NCI-H187 treated with DMSO at 0.1 percent for 48 hours (cell line): Measurements from ENCODE around the gene FBXO31.
"Not testable (repeated sequence)": the region's sequence is repeated elsewhere in the genome, so short reads cannot be mapped to it uniquely, and the experiment has no call there.

Experiments
- DNase-seq: peaks from one replicate; lab custom pipeline; 2025; lab: John Stamatoyannopoulos, UW

FBXO31 gene

DNA sequence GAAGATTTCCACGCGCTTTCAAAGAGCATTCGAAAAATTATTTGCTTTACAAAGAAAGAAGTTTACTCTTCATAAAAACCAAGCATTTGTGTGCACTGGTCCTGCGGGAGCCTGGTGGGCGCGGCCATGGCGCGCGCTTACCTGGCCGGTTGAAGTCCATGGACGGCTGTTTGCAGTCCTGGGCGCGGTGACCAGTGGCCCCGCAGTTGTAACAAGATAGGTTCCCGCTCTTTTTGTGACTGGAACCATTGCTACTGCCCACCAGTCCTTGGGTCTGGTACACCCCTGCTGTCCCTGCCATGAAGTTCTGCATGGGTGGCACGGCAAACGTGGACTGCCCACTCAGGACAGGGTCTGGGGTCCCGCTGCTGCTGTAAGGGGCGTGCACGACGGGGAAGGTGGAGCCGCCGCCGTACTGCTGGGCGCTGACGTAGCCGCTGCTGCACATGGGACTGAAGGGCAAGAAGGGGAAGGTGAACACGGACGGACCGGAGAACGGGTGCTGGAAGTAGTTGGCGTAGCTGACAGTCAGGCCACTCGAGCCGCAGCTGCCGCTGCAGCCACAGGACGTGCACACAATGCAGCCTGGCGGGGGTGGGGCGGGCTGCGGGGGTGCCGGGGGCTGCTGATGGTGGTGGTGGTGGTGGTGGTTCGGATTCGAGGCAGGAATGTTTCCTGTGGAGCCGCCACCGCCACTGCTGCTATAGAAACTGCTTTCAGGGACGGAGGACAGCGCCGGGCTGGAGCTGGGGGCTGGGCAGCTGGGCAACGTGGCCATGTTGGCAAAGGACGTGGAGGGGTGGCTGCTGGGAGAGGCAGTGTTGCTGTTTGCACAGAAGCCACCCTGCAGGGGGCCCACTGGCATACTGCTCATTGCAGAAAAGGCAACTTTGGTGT is 28.0 kb upstream of the FBXO31 start:
- no peak for DNase-seq

DNA sequence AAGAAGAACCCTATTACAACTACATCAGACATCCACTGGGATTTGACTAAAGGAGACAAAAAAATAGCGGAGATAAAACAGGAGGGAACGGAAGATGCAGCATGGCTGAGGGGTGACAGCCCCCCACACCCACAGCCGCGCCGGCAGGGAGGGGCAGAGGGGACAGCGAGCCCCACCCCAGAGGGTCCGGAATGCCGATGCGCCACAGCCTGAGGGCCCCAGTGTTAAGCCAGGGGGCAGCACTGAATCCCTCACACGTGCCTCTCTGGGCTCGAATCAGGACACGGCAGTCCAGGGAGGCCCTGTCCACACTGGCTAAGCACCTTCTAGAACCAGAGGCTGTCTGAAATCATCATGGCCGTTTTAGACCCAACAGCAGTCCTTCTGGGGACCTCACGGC is 27.4 kb upstream of the FBXO31 start:
- no peak for DNase-seq

DNA sequence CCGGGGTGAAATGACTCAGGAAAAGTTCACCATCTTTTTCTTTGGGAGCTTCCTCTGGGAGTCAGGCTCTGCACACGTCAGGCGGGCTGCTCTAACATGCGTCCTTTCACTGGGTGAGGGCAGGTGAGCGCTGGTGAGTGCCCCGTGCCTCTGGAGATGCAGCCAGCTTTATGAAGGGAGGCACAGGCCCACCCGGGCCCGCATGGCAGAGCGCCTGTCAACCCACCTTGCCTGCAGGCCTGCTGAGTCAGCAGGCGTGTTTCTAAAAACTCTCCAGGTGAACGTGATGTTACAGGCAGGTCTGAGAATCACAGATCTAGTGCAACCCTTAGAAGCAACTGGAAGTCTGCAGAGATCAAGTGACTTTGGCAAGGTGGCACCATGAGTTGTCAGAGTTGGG is 27.0 kb upstream of the FBXO31 start:
- DNase-seq, result no peak

DNA sequence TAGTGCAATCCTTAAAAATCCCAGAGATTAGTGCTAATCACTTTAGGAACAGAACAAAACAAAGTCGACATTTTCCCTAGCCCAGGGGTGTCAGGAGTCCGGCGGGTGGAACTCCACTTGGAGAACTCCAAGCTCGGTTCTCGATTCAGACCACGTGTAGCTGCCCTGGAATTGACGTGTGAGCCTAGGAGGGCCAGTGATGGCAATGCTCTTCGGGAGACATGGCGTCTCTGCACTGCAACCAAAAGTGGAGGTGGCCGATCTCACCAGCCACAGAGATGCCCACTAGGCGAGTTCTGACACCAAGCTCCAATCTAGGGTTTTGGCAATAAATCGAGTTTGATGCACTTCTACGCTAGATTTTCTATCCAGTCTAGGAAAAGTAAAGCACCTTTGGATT is 26.2 kb upstream of the FBXO31 start:
- DNase-seq, result no peak

DNA sequence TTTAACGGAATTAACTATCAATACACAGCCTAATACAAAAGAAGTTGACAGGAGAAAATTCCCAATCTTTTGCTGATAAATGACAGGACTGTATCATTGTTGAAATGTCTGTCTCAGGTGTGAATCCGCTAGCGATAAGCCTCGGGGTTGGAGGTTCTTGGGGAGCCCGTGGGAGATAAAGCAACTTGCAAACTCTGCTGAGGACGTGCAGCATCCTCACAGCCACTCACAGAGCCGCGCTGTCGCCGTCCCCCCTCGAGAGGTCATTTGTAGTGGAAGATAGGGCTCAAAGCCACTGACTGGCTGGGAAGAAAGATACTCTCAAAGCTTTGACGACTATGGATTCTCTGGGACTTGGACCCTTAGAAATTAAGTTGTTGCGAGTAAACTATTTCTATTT is 25.6 kb upstream of the FBXO31 start:
- DNase-seq, result no peak

DNA sequence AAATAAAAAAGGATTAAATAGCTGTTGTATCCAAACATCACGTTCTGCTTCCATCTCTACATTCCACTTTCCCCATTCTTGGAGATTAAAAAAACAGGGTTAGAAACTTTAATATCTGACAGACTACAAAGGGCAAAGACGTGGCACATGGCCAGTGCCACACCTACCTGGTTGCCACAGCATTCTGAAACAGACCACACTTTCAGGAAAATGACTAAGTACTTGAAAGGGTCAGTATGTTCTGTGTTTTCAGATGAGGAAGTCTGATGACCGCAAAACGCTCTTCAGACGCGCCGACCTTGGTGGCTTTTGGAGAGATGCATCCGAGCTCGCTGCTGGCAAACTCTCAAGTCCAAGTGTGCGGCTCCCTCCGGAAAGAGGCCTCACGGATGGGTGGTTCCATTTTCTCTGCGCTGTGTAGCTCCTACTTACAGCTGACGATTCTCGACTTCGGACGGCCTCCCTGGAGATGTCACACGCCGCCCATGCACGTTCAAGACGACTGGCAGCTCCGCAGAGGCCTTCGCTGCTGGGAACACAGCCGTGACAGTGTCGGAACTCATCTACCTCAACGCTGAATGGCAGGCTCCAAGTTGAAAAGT is 24.0 kb upstream of the FBXO31 start:
- no peak for DNase-seq

DNA sequence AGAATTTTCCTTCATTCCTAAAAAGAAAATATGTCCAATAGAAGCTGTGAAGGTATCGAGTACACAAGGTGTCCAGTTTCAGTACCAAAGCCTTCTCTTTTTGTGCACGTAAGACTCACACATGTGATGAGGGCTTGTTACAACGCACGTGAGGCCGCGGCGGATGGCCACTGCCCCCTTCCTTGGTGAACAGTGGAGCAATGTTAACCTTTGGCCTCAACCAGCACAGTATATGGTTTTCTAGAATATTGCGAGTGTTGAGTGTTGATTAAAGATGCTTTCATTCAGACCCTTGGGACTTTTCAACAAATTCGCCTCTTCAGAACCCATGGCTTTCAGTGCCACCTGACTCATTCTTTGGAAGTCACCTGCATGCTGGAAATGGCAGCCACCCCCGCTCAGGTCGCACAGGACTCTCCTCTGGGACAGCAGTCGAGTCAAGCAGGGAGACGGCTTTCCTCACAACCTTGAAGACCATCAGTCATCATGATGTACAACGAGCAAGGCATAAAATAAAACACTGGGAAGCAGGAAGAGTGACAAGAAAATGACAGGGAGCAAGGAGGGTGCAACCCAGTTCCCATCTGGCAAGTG is 23.0 kb upstream of the FBXO31 start:
- DNase-seq, result no peak

DNA sequence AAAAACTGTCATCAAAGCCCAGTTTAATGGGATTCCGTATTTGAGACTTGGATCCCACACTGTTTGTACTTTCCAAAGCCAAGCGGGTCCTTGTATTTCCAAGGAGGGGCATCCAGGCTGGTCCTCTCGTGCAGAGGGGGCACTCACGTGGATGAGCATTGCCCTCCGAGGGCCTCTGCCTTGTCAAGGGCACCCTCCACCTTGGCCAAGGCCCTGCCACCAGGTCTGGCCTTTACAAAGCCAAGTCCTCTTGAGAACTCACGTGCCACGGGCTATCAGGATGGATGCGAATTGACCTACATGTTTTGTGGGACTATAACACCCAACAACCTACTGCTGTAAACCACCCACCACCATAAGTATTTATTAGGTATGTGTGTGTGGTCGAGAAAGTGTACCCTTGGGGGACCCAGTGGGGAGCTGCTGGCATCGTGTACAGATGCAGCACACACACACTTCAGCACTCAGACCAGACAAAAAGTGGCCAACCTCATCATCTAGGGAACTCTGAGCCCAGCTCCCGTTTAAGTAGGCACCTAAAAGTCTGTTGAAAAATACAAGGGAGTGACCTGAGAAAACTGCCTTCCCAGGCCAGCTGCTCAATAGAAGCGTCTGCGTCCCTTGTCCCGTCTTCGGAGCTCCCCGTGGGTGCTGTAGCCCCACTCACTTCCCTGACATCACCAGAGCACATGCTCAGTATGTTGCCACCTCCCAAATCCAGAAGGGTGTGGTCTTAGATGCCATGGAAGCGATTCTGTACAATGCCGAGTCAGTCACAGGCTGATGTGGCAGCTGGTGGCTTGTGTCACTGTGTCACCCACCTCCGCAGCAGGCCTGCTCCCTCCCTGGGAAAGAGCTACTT is 21.4 kb upstream of the FBXO31 start:
- DNase-seq, result no peak

DNA sequence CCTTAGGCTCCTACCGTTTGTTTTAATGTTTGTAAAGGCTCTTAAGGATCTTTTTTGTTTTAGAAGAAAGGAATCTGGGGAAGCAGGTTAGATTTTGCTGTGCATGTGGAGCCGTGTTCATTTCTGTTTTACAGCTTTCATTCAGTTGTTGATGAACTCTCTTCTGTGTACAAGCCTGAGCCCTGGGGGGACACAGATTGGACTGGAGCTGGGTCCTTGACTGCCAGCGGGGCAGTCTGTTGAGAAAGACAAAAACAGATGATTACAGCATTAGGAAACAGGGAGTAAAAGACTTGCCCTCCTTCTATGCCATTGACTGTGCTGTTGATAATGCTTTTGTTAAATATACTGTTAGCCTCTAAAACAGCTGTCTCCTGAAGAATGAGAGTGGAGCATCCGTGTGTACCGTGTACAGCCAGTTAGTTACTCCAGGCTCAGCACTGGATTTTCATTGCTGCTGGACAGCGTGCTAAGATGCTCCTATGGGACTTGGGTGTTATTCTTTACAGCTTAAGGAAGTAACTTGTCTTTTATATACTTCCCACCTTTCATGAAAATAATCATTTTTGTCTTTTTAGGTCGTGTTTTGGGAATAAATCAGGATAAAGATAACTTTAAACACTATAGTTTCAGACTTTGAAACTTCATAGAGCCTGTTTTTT is 11.7 kb upstream of the FBXO31 start:
- no peak for DNase-seq

DNA sequence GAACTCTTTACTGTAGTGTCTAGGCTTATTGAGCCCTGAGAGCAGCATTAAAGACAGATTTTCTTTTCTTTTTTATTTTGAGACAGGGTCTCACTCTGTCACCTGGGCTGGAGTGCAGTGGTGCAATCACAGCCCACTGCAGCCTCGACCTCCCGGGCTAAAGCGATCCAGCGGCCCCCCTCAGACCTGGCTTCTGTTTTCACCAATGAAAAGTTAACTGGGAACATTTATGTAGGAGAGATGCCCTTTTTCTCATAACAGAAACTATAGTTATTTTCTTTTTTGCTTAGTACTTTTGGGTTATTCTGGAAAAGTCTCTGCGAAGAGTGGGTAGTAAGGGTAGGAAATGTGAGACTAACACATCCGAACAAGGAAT is 10.1 kb upstream of the FBXO31 start:
- no peak for DNase-seq

DNA sequence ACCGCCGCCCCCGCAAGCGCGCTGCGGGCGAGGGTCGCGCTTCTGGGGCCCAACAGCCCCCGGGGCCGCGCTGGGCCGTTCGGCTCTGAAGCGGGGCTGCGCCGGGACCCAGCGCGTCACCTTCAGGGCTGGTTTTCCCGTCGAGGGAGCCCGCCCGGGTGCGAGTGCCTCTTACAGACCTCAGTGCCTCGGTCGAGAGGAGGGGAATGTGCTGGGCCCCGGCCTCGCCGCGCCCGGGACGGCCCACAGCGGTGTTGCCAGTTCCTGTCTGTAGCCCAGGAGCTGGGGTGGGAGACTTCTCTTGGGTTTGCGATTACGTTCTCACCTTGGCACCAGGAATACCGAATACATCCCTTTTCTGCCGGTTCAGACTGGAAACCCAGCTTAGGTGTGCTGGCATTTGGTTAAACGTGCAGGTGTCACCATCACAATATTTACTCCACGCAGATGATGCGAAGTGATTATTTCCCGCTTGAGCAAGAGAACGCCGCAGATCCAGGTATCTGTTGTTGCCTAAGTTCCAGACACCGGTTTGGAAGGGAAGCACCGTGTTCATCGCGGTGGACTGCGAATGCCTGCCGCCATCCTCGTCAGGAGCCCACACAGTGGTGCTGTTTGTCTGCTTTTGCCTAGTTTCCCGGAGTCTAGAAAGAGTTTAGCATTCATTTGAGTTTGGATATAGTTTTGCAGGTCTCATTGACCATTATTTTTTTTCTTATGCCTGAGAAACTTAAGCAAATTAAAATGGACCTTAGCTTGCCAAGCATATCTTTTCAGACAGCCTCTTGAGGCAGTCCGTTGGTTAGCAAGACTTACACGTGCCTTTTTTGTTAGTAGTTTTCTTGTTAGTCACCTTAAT is 9.5 kb upstream of the FBXO31 start:
- no peak for DNase-seq

DNA sequence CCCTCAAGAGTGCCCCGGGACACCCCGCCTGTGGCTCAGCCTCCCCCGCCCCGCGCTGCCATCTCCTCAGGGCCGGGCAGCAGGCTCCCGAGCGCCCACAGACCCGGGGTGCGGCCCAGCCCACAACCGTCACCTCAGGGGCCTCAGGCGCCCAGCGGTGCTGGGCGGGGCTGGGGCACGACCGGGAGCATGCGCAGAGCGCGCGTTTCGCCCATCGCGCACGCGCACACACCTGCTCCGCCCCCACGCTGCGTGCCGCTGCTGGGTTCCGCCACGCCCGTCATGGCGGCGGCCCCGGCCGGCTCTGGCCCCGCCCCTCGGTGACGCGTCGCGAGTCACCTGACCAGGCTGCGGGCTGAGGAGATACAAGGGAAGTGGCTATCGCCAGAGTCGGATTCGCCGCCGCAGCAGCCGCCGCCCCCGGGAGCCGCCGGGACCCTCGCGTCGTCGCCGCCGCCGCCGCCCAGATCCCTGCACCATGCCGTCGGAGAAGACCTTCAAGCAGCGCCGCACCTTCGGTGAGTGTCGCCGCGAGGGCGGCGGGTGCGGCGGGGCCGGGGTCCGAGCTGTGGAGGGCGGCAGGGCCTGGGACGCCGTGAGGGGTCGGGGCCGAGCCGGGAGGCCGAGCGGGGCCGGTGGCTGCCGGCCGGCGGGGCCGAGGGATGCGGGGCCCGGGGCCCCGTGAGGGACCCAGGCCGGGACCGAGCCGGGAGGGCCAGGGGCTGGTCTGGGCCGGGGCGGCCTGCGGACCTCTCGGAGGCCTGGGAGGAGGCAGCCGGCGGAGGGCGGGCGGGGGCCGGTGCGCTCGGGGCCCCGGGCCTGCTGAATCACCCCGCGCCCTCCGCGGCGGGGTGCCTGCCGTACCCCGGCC is 8.6 kb upstream of the FBXO31 start, which contains the start of gene MAP1LC3B:
Gene MAP1LC3B, plus strand, starts transcription at position 387 of the 871 bp plus-strand sequence. Its CDS starts 92 bp downstream, at position 479.
- DNase-seq, result peak; percentile 47

DNA sequence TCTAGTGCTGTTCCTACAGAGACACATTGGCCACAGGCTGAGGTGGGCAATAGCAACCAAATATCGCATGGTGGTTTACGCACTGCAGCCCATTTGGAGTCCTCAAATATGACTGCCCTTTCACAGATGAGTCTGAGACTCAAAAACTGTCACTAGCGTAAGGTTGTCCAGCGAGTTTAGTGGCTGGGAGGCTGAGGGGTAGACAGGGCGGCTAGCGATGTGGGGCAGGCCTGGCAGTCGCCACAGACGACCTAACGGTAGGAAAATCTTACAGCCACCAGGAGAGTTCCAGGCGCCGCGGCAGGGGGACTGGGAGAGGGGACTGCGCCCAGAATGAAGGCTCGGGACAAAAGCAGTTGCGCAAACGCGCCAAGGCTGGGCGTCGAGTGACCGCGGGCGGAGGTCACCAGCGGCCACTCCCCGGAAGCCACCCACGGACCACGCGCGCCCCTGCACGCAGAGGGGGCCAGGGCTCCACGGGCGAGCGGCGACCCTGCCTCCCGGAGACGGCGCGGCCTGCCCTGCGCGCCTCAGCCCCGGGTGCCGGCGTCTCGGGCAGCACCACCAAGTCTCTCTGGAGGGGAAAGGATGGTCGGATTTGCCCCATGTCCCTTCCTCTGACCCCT is 7.9 kb upstream of the FBXO31 start:
- DNase-seq, result no peak

DNA sequence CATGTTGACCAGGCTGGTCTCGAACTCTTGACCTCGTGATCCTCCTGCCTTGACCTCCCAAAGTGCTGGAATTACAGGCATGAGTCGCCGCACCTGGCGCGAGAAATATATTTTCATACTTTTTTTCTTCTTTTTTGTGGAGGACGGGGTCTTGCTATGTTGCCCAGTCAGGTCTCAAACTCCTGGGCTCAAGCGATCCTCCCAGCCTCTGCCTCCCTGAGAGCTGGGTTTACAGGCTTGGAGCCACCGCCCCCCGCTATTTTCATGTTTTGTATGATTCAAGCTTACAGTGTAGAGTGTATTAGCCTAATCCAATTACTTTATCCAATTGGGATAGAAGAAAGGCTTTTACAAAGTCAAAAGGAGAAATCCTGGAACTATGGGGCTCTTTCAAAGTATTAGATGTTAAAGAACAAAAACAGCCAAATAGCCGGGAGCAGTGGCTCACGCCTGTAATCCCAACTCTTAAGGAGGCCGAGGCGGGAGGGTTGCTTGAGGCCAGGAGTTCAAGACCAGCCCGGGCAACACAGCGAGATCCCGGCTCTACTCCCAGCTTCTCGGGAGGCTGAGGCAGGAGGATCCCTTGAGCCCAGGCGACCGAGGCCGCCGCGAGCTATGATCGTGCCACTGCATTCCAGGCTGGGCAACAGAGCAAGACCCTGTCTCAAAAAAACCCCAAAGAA is 7.2 kb upstream of the FBXO31 start:
- DNase-seq, result no peak

DNA sequence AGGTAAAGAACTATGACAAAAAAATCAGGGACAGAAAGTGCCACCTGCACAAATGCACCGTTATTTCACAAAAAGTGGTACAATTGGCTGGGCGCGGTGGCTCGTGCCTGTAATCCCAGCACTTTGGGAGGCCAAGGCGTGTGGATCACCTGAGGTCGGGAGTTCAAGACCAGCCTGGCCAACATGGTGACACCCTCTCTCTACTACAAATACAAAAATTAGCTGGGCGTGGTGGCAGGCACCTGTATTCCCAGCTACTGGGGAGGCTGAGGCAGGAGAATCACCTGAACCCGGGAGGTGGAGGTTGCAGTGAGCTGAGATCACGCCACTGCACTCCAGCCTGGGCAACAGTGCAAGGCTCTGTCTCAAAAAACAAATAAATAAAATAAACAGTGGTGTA is 6.3 kb upstream of the FBXO31 start:
- DNase-seq, result not testable (repeated sequence)

DNA sequence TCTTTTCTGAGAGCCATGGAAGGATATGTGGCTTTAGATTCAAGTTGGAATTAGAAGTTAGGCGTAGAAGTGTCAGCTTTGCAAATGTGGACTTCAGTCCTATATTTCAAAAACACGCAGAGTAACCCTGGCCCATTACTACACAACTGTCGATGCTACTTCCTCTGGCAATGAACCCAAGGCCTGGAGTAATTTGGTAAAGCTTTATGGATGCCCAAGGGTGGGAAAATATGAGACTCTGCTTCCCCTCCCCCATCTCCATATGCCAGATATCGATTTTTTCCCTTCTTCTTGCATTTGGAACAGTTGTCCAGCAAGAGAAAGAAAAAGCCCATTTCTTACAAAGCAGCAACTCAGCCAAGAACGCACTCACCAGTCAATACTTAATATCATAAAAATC is 5.7 kb upstream of the FBXO31 start:
- DNase-seq, result no peak

DNA sequence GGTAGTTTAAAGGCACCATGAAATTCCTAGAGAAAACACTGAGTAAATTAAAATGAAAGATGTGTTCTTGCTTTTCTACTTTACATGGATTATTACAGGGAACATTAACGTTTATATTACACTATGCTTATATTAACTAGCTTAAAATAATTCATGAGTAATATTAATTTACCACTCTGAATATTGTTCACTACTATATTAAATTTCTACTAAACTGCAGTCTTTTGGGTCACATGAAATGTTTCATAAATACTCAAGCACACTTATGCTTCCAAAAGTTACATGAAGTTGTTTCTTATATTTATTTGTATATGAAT is 5.2 kb upstream of the FBXO31 start:
- no peak for DNase-seq

DNA sequence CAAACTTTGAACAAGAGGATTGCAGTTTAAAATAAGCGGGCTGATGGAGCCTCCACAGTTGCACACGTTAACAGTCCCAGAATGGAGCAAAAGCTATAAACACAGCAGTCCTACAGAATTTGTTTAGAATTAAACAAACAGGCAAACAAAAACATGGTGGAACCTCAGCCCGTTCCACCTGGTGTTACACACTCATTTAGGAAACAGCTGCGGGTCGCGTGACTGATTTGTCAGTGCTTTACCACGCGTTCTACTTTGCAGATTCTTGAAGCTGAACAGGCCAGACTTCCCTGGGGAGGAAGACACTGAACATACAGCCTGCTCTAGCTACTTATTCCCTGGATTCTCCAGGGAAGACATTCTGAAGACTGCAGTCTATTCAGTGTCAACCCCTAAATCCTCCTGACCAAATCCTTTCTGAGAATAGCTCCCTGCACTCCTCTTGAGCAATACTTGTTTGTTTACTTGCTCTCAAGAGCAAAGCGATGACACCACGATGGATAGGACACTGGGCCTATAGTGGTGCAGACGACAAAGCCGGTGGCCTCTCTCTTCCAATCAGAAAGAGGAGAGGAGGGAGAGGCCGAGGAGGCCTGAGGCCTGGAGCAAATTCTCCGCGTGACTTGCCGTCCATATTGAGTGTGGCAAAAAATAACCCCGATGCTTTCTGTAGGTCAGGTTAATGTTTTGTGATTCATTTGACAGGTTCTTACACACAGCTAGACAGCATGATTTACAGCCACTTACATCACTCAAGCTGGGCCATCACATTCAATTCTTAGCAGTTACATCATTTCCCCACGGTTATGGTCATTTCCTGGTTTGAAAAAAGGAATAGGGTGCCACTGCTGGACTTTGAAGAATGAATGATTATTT is 4.6 kb upstream of the FBXO31 start:
- peak; percentile 90 for DNase-seq
